Hypothalamus (tissue), 51 donors: ENCODE data around the gene GRM8.
"Not testable (repeated sequence)": the region's sequence is repeated elsewhere in the genome, so short reads cannot be mapped to it uniquely, and the experiment has no call there.

ENCODE experiments used
- DNase-seq, 51 donors: peaks; one replicate each; lab custom pipeline; 2025; lab: John Stamatoyannopoulos, UW

The GRM8 gene

GRCh38 chr7:126940723-126941307, 311.9 kb downstream of the GRM8 start:
- no peak for DNase-seq

GRCh38 chr7:126937171-126937570, 315.6 kb downstream of the GRM8 start:
- DNase-seq = no peak

GRCh38 chr7:126931581-126931980, 321.2 kb downstream of the GRM8 start:
- no peak for DNase-seq

GRCh38 chr7:126930166-126930565, 322.6 kb downstream of the GRM8 start:
- no peak for DNase-seq

- DNase-seq = no peak
Observed at GRCh38 chr7:126924477-126924876, 328.3 kb downstream of the GRM8 start.

GRCh38 chr7:126911627-126912026, 341.1 kb downstream of the GRM8 start:
- not testable (repeated sequence) for DNase-seq

GRCh38 chr7:126908564-126908963, 344.2 kb downstream of the GRM8 start:
- not testable (repeated sequence) for DNase-seq

- DNase-seq = not testable (repeated sequence)
Observed at GRCh38 chr7:126907657-126908056, 345.1 kb downstream of the GRM8 start.

- DNase-seq = not testable (repeated sequence)
Observed at GRCh38 chr7:126905255-126905654, 347.5 kb downstream of the GRM8 start.

- DNase-seq = not testable (repeated sequence)
Observed at GRCh38 chr7:126901041-126901765, 351.5 kb downstream of the GRM8 start.

GRCh38 chr7:126887980-126888379, 364.8 kb downstream of the GRM8 start:
- DNase-seq = peak in 3 of 51 donors; percentile 1 to 11 (median 1)

GRCh38 chr7:126887560-126887959, 365.2 kb downstream of the GRM8 start:
- peak in 3 of 51 donors; percentile 2 to 18 (median 7) for DNase-seq

- not testable (repeated sequence) for DNase-seq
Observed at GRCh38 chr7:126882730-126883129, 370.0 kb downstream of the GRM8 start.

- peak in 1 of 51 donors; percentile 0 for DNase-seq
Observed at GRCh38 chr7:126881908-126882307, 370.8 kb downstream of the GRM8 start.

GRCh38 chr7:126881315-126881714, 371.4 kb downstream of the GRM8 start:
- no peak for DNase-seq

GRCh38 chr7:126876536-126876935, 376.2 kb downstream of the GRM8 start:
- not testable (repeated sequence) for DNase-seq

- no peak for DNase-seq
Observed at GRCh38 chr7:126856691-126857291, 395.9 kb downstream of the GRM8 start.

GRCh38 chr7:126845331-126845730, 407.4 kb downstream of the GRM8 start:
- no peak for DNase-seq

GRCh38 chr7:126843883-126844282, 408.9 kb downstream of the GRM8 start:
- no peak for DNase-seq

GRCh38 chr7:126843336-126843735, 409.4 kb downstream of the GRM8 start:
- DNase-seq = peak in 2 of 51 donors; percentile 5 to 27

GRCh38 chr7:126842451-126842850, 410.3 kb downstream of the GRM8 start:
- DNase-seq = no peak

- DNase-seq = no peak
Observed at GRCh38 chr7:126840869-126841268, 411.9 kb downstream of the GRM8 start.
